ENCODE results near the gene VCL. TPM values are rescaled to one million over a fixed set of nuclear protein-coding genes. Genes with fewer than 3 reads are reported as not detected.
"Not testable (repeated sequence)": the region's sequence is repeated elsewhere in the genome, so short reads cannot be mapped to it uniquely, and the experiment has no call there.

Gene VCL
- total RNA-seq, 1 donor from 2014 or later = 74.6 TPM

GRCh38 chr10:74061104-74061503, 63.2 kb downstream of the VCL start:
- TF ChIP-seq POLR2A (IDR thresholded peaks at IDR 0.05) = no peak
- TF ChIP-seq POLR2AphosphoS5 (IDR thresholded peaks at IDR 0.05; ENCODE audit: insufficient read depth in 1 of 2, low read depth in 1 of 2) = no peak
- TF ChIP-seq CTCF (IDR thresholded peaks at IDR 0.05) = no peak
- H3K9me3 ChIP-seq = no peaks in the 10 kb centered on the region
- no peak overlapping the region for H3K4me3 ChIP-seq
- peaks cover 53% of the 10 kb centered on the region for H3K4me1 ChIP-seq
- DNase-seq (ENCODE audit: extremely low spot score in 2 of 2) = no peak
- intact Hi-C loops (cut with DNase I) = no loop called here
- no peak overlapping the region for H3K27ac ChIP-seq
- no peaks in the 10 kb centered on the region for H3K27me3 ChIP-seq
- H3K36me3 ChIP-seq = no peaks in the 10 kb centered on the region

GRCh38 chr10:74061978-74062377, 64.1 kb downstream of the VCL start:
- H3K4me3 ChIP-seq; DNase-seq (ENCODE audit: extremely low spot score in 2 of 2); H3K27me3 ChIP-seq; H3K27ac ChIP-seq; intact Hi-C loops (cut with DNase I); H3K36me3 ChIP-seq; H3K9me3 ChIP-seq: not testable (repeated sequence)
- H3K4me1 ChIP-seq = peaks cover 44% of the 10 kb centered on the region

DNA sequence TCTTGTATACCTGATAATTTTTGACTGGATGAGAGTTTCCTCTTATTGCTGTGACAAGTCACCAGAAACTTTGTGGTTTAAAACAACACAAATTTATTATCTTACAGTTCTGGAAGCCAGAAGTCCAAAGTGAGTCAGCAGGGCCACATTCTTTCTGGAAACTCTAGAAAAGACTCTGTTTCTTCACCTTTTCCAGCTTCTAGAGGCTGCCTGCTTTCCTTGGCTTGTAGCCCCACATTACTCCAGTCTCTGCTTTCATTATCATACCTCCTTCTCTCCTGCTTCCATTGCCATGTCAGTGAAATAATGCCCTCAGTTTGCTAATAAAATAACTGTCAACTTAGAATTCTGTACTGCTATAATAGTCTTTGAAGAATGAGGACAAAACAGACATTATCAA, 65.3 kb downstream of the VCL start:
- Histone ChIP-seq H3K4me3 (no peak overlapping the region), H3K36me3 (no peaks in the 10 kb centered on the region), H3K4me1 (peaks cover 36% of the 10 kb centered on the region), H3K27ac (no peak overlapping the region), H3K27me3 (no peaks in the 10 kb centered on the region), H3K9me3 (no peaks in the 10 kb centered on the region)
- TF ChIP-seq POLR2A (IDR thresholded peaks at IDR 0.05) (no peak), POLR2AphosphoS5 (IDR thresholded peaks at IDR 0.05; ENCODE audit: insufficient read depth in 1 of 2, low read depth in 1 of 2) (no peak), CTCF (IDR thresholded peaks at IDR 0.05) (no peak)
- intact Hi-C loops (cut with DNase I) = no loop called here
- DNase-seq (ENCODE audit: extremely low spot score in 2 of 2) = no peak

- Histone ChIP-seq H3K27ac (no peak overlapping the region), H3K36me3 (peaks cover 0 to 2% of the 10 kb centered on the region in 2 donors), H3K4me1 (peaks cover 19% of the 10 kb centered on the region), H3K4me3 (no peak overlapping the region), H3K27me3 (no peaks in the 10 kb centered on the region), H3K9me3 (no peaks in the 10 kb centered on the region)
- no peak for DNase-seq (ENCODE audit: extremely low spot score in 2 of 2)
- intact Hi-C loops (cut with DNase I) = no loop called here
- TF ChIP-seq POLR2A (IDR thresholded peaks at IDR 0.05) (no peak), CTCF (IDR thresholded peaks at IDR 0.05) (no peak), POLR2AphosphoS5 (IDR thresholded peaks at IDR 0.05; ENCODE audit: insufficient read depth in 1 of 2, low read depth in 1 of 2) (no peak)
Measured at GRCh38 chr10:74067373-74068352, 69.7 kb downstream of the VCL start.

GRCh38 chr10:74071157-74071556, 73.2 kb downstream of the VCL start:
- Histone ChIP-seq H3K4me1 (peaks cover 19% of the 10 kb centered on the region), H3K4me3 (no peak overlapping the region), H3K27ac (no peak overlapping the region), H3K36me3 (peaks cover 0 to 29% of the 10 kb centered on the region in 2 donors), H3K27me3 (no peaks in the 10 kb centered on the region), H3K9me3 (no peaks in the 10 kb centered on the region)
- intact Hi-C loops (cut with DNase I) = no loop called here
- no peak for DNase-seq (ENCODE audit: extremely low spot score in 2 of 2)
- TF ChIP-seq CTCF (IDR thresholded peaks at IDR 0.05) = no peak

Measured in vagina (tissue), 2 donors.